H9 (cell line): ENCODE results near the gene GRM5. TPM values are rescaled to one million over a fixed set of nuclear protein-coding genes. Genes with fewer than 3 reads are reported as not detected.

Experiments used
- DNase-seq: peaks from one replicate; pipeline ENCODE4 v3.0.0-alpha.2; 2017
- H2AFZ ChIP-seq: one replicate; pipeline ENCODE4 v1.6.1; 2013; ENCODE audit warnings: mild to moderate bottlenecking, low read length, control low read depth, moderate library complexity
- H2AK5ac ChIP-seq: 2 replicates; pipeline ENCODE4 v1.6.1; 2013; ENCODE audit warnings: low read length, control low read depth, mixed read lengths; ENCODE audit not compliant: insufficient read length
- H2BK120ac ChIP-seq: one replicate; pipeline ENCODE4 v1.6.1; 2013; ENCODE audit warnings: low read depth, mild to moderate bottlenecking, low read length, control low read depth, inconsistent platforms; ENCODE audit not compliant: poor library complexity, severe bottlenecking
- H2BK12ac ChIP-seq: 2 replicates; pipeline ENCODE4 v1.6.1; 2013; ENCODE audit warnings: low read length, control low read depth, mixed read lengths, low read depth; ENCODE audit not compliant: insufficient read length
- H2BK15ac ChIP-seq: 2 replicates; pipeline ENCODE4 v1.6.1; 2013; ENCODE audit warnings: low read depth, low read length, control low read depth
- H2BK20ac ChIP-seq: one replicate; pipeline ENCODE4 v1.6.1; 2013; ENCODE audit warnings: low read depth, mild to moderate bottlenecking, low read length, control low read depth, inconsistent platforms; ENCODE audit not compliant: poor library complexity, severe bottlenecking
- H2BK5ac ChIP-seq: 2 replicates; pipeline ENCODE4 v1.6.1; 2013; ENCODE audit warnings: low read length, control low read depth, mixed read lengths; ENCODE audit not compliant: insufficient read length
- H3K14ac ChIP-seq: 2 replicates; pipeline ENCODE4 v1.6.1; 2013; ENCODE audit warnings: low read length, control low read depth; ENCODE audit not compliant: insufficient read depth
- H3K18ac ChIP-seq: 2 replicates; pipeline ENCODE4 v1.6.1; 2013; ENCODE audit warnings: low read depth, mild to moderate bottlenecking, mixed read lengths, low read length, control low read depth; ENCODE audit not compliant: insufficient read length
- H3K23ac ChIP-seq: 2 replicates; pipeline ENCODE4 v1.6.1; 2013; ENCODE audit warnings: low read length, control low read depth, mixed read lengths, low read depth; ENCODE audit not compliant: insufficient read length
- H3K23me2 ChIP-seq: 2 replicates; pipeline ENCODE4 v1.6.1; 2013; ENCODE audit warnings: low read depth, mild to moderate bottlenecking, mixed read lengths, low read length, control low read depth; ENCODE audit not compliant: insufficient read length, poor library complexity, severe bottlenecking
- H3K27ac ChIP-seq: 2 replicates; pipeline ENCODE4 v1.5.1; 2013; ENCODE audit warnings: low read length, control low read depth, mixed read lengths, low read depth; ENCODE audit not compliant: insufficient read length
- H3K27me3 ChIP-seq: 2 replicates; pipeline ENCODE4 v1.6.1; 2013; ENCODE audit warnings: low read length, control low read depth, inconsistent platforms; ENCODE audit not compliant: insufficient read depth
- H3K4ac ChIP-seq: 2 replicates; pipeline ENCODE4 v1.6.1; 2013; ENCODE audit warnings: low read depth, mild to moderate bottlenecking, control low read depth, inconsistent platforms, low read length, moderate library complexity
- H3K4me1 ChIP-seq: 2 replicates; pipeline ENCODE4 v1.6.1; 2013; ENCODE audit warnings: low read length, control low read depth, inconsistent platforms; ENCODE audit not compliant: insufficient read depth
- H3K4me2 ChIP-seq: 2 replicates; pipeline ENCODE4 v1.6.1; 2013; ENCODE audit warnings: low read length, control low read depth, mixed read lengths; ENCODE audit not compliant: insufficient read length, insufficient read depth
- H3K56ac ChIP-seq: 2 replicates; pipeline ENCODE4 v1.6.1; 2013; ENCODE audit warnings: low read depth, mild to moderate bottlenecking, mixed read lengths, low read length, control low read depth; ENCODE audit not compliant: insufficient read length
- H3K79me1 ChIP-seq: 2 replicates; pipeline ENCODE4 v1.6.1; 2013; ENCODE audit warnings: low read depth, mild to moderate bottlenecking, moderate library complexity, low read length, control low read depth, inconsistent platforms; ENCODE audit not compliant: insufficient read depth, poor library complexity, severe bottlenecking
- H3K79me2 ChIP-seq: 2 replicates; pipeline ENCODE4 v1.6.1; 2013; ENCODE audit warnings: low read length, control low read depth, inconsistent platforms; ENCODE audit not compliant: insufficient read depth
- H3K9ac ChIP-seq: 2 replicates; pipeline ENCODE4 v1.6.1; 2013; ENCODE audit warnings: low read length, control low read depth, mixed read lengths; ENCODE audit not compliant: insufficient read length; ENCODE audit errors: extremely low read depth
- H3K9me3 ChIP-seq: one replicate; pipeline ENCODE4 v1.6.1; 2013; ENCODE audit warnings: low read depth, low read length, inconsistent platforms; ENCODE audit not compliant: control insufficient read depth
- H3T11ph ChIP-seq: one replicate; pipeline ENCODE4 v1.6.1; 2013; ENCODE audit warnings: mild to moderate bottlenecking, low read length, control low read depth, inconsistent platforms
- H4K20me1 ChIP-seq: one replicate; pipeline ENCODE4 v1.6.1; 2013; ENCODE audit not compliant: control insufficient read depth, insufficient read length, insufficient read depth
- H4K5ac ChIP-seq: 2 replicates; pipeline ENCODE4 v1.6.1; 2013; ENCODE audit warnings: low read depth, mild to moderate bottlenecking, mixed read lengths, low read length, control low read depth; ENCODE audit not compliant: insufficient read length
- H4K8ac ChIP-seq: replicated peaks from 2 replicates; pipeline ENCODE4 v1.6.1; 2013; ENCODE audit warnings: low read length, control low read depth, mixed read lengths, low read depth; ENCODE audit not compliant: insufficient read length
- H4K91ac ChIP-seq: 2 replicates; pipeline ENCODE4 v1.6.1; 2013; ENCODE audit warnings: low read depth, mild to moderate bottlenecking, moderate library complexity, mixed read lengths, low read length, control low read depth; ENCODE audit not compliant: insufficient read length
- H3K27ac Mint-ChIP-seq, 3 experiments: 2 replicates in 2 of 3; 3 replicates in 1 of 3; pipeline ENCODE4 v1.8.0; 2020 to 2021; ENCODE audit warnings: mixed read lengths in 3 of 3, mild to moderate bottlenecking in 1 of 3, moderate library complexity in 1 of 3
- H3K27me3 Mint-ChIP-seq: 2 replicates; pipeline ENCODE4 v1.8.0; 2021; ENCODE audit warnings: low read depth, mild to moderate bottlenecking, moderate library complexity, mixed read lengths
- H3K36me3 Mint-ChIP-seq, 3 experiments: 2 replicates in 2 of 3; 3 replicates in 1 of 3; pipeline ENCODE4 v1.8.0; 2020 to 2021; ENCODE audit warnings: low read depth in 3 of 3, mixed read lengths in 3 of 3; ENCODE audit not compliant: insufficient read depth in 1 of 3
- H3K4me1 Mint-ChIP-seq, 2 experiments: 2 replicates each; pipeline ENCODE4 v1.8.0; 2020; ENCODE audit warnings: mixed read lengths in 2 of 2
- H3K4me3 Mint-ChIP-seq, 2 experiments: 2 replicates in 1 of 2; 3 replicates in 1 of 2; pipeline ENCODE4 v1.8.0; 2020 to 2021; ENCODE audit warnings: mild to moderate bottlenecking in 2 of 2, mixed read lengths in 2 of 2, moderate library complexity in 1 of 2
- H3K9me3 Mint-ChIP-seq, 2 experiments: 2 replicates in 1 of 2; 3 replicates in 1 of 2; pipeline ENCODE4 v1.8.0; 2020; ENCODE audit warnings: mild to moderate bottlenecking in 2 of 2, mixed read lengths in 2 of 2, moderate library complexity in 1 of 2
- WGBS: extraction: QIAGEN DNeasy Blood & Tissue Kit; methylation state at CpG from one replicate; pipeline ENCODE4 v1.1.7; 2013; ENCODE audit warnings: missing lambda C conversion rate, low lambda C conversion rate, mixed read lengths; ENCODE audit not compliant: insufficient read length; ENCODE audit errors: extremely low coverage; 5-methylcytosine and 5-hydroxymethylcytosine counted together
- total RNA-seq: library from RNA; stranded (reverse); gene quantifications from 2 replicates; pipeline ENCODE4 v1.2.1, GENCODE V29; 2021
- TF ChIP-seq, protein P1 (sequence below): fragments of 200-600 bp; sonication (generic); conservative IDR thresholded peaks from 3 replicates; pipeline ENCODE4 v1.8.0; 2021; ENCODE audit warnings: antibody characterized with exemption, mild to moderate bottlenecking

The GRM5 gene
- total RNA-seq, 1 experiment from 2014 or later = not detected

DNA sequence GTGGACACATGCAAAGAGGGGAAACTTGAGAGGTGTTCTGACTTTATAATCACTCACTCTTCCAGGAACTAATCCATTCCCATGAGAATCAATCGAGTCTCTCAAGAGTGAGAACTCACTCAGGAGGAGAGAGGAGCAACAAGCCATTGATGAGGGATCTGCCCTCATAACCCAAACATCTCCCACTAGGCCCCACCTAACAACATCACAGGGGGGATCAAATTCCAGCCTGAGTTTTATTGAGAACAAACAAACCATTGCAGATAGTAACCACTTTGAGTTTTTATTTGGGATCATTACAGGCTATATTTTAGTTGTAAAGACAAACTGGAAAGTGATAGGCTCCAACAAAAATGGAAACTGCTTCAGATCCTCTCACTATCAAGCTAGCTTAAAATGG lies 399.4 kb downstream of the GRM5 start:
- Mint-ChIP-seq H3K27ac (no peak overlapping the region), H3K4me1 (no peaks in the 10 kb centered on the region), H3K36me3 (no peaks in the 10 kb centered on the region), H3K4me3 (no peak overlapping the region), H3K9me3 (no peaks in the 10 kb centered on the region; a peak in 1 of 5 replicates), H3K27me3 (no peaks in the 10 kb centered on the region)
- no peak overlapping the region for H3K4me2 ChIP-seq
- TF ChIP-seq, protein P1, sequence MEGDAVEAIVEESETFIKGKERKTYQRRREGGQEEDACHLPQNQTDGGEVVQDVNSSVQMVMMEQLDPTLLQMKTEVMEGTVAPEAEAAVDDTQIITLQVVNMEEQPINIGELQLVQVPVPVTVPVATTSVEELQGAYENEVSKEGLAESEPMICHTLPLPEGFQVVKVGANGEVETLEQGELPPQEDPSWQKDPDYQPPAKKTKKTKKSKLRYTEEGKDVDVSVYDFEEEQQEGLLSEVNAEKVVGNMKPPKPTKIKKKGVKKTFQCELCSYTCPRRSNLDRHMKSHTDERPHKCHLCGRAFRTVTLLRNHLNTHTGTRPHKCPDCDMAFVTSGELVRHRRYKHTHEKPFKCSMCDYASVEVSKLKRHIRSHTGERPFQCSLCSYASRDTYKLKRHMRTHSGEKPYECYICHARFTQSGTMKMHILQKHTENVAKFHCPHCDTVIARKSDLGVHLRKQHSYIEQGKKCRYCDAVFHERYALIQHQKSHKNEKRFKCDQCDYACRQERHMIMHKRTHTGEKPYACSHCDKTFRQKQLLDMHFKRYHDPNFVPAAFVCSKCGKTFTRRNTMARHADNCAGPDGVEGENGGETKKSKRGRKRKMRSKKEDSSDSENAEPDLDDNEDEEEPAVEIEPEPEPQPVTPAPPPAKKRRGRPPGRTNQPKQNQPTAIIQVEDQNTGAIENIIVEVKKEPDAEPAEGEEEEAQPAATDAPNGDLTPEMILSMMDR = no peak
- no peak overlapping the region for H3K9ac ChIP-seq
- no peak overlapping the region for H2BK20ac ChIP-seq
- no peak overlapping the region for H2BK15ac ChIP-seq
- H4K20me1 ChIP-seq = no peaks in the 10 kb centered on the region
- no peak for DNase-seq
- no peak overlapping the region for H3K18ac ChIP-seq
- H3K4ac ChIP-seq = no peak overlapping the region
- no peak overlapping the region for H4K8ac ChIP-seq
- no peak overlapping the region for H2AK5ac ChIP-seq
- WGBS = no CpG with 5 or more reads among the region's 1 CpG
- no peak overlapping the region for H4K5ac ChIP-seq
- no peaks in the 10 kb centered on the region for H3K4me1 ChIP-seq
- H3K23ac ChIP-seq = no peak overlapping the region
- H2BK5ac ChIP-seq = no peak overlapping the region
- H3K27ac ChIP-seq = no peak overlapping the region
- H2BK120ac ChIP-seq = no peak overlapping the region
- no peak overlapping the region for H3K56ac ChIP-seq
- no peak overlapping the region for H2BK12ac ChIP-seq
- no peaks in the 10 kb centered on the region for H3K23me2 ChIP-seq
- H2AFZ ChIP-seq = no peak overlapping the region
- H3T11ph ChIP-seq = no peak overlapping the region
- no peak overlapping the region for H3K14ac ChIP-seq
- no peaks in the 10 kb centered on the region for H3K79me2 ChIP-seq
- no peaks in the 10 kb centered on the region for H3K79me1 ChIP-seq
- no peaks in the 10 kb centered on the region for H3K9me3 ChIP-seq
- H4K91ac ChIP-seq = no peak overlapping the region
- H3K27me3 ChIP-seq = no peaks in the 10 kb centered on the region
